Measurements from ENCODE around the gene C11orf91.

Gene C11orf91

GRCh38 chr11:33651990-33652389 lies 48.6 kb downstream of the C11orf91 start:
- DNase-seq (ENCODE audit: low read depth in 1 of 2, low spot score in 1 of 2): no peak

GRCh38 chr11:33651555-33651954 lies 49.1 kb downstream of the C11orf91 start:
- no peak for DNase-seq (ENCODE audit: low read depth in 1 of 2, low spot score in 1 of 2)

GRCh38 chr11:33649944-33650343 lies 50.7 kb downstream of the C11orf91 start:
- DNase-seq (ENCODE audit: low read depth in 1 of 2, low spot score in 1 of 2): no peak
